Activated naive CD4-positive, alpha-beta T cell treated with Interleukin-2 at 50 U/mL for 16 hours (primary cell): ENCODE data around the gene LYL1.

Source experiments
- DNase-seq: peaks from one replicate; pipeline ENCODE4 v3.0.0-alpha.2; 2020

Gene LYL1

DNA sequence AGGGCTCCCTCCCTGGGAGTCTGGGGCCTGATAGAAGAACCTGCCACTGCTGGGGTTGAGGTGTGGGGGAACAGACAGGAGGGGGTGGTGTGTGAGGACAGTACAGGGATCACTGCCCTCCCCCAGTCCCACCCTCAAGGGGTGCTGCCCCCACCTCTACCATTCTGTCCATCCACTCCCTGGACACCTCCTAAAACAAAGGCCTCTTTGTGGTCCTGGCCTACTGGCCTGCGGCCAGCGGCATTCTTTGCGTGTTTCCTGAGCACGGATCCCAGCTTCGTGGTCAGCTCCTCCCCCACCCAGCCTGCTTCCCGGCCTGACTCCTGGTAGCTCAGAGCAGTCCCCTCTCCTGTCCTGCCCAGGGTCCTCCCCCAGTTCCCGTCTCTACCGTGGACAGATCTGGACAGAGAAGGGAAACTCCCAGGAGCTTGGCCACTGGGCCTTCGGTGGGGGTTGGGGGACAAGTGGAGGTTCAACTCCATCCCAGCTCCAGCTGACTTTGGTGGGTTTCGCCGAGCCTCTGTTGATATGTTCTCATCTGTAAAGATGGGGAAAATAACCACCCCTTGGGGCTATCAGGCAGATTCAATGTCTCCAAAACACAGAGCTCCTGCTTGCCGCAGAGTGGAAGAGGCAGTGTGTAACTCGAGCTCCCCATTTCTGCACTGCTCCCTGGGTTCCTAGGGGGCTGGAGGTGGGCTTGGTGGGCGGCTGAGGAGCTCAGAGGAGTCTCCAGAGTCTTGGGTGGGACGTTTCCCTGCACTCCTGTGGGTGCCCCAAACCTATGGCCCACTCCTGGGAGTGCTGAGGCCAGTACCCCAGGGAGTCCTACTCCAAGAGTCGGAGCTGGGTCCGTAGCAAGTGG, 48.7 kb downstream of the LYL1 start:
- no peak for DNase-seq

DNA sequence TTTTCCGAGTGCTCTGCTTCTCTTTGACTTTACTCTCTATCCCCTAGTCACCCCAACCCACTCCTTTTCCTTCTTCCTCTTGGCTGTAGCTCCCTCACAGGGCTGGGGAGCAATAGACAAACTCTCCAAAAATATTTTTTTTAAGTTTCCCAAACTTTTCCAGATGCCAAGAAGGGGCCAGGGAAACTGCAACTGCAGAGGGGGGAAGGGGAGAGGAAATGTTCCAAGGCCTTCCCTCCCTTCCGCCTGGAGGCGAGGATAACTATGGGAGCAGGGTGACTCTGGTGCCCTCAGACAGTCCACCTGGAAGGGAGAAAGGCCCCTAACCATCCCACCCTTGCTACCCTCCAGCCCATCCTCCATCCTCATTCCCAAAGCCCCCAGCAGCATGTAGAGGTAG, 49.4 kb downstream of the LYL1 start:
- no peak for DNase-seq

GRCh38 chr19:13052447-13053175, 50.0 kb downstream of the LYL1 start:
- no peak for DNase-seq

- no peak for DNase-seq
Observed at GRCh38 chr19:13051557-13052165, 51.0 kb downstream of the LYL1 start.

- DNase-seq: no peak
Observed at GRCh38 chr19:13050274-13050673, 52.4 kb downstream of the LYL1 start.
